Peyer's patch (tissue), 4 donors: ENCODE measurements around the gene DNPH1. TPM values are rescaled to one million over a fixed set of nuclear protein-coding genes. Genes with fewer than 3 reads are reported as not detected.

ENCODE experiments used
- DNase-seq, 3 donors: peaks; one replicate each; pipeline ENCODE4 v3.0.0-alpha.2; 2017 to 2019
- H3K27ac ChIP-seq, 4 donors: fragments of 200-600 bp; sonication (generic); one replicate each; pipeline ENCODE4 v1.5.1; 2016 to 2019
- H3K27me3 ChIP-seq, 2 donors: fragments of 200-600 bp; sonication (generic); one replicate each; pipeline ENCODE4 v1.5.1; 2019
- H3K36me3 ChIP-seq, 3 donors: fragments of 200-600 bp; sonication (generic); one replicate each; pipeline ENCODE4 v1.5.1; 2016 to 2019
- H3K4me1 ChIP-seq, 4 donors: fragments of 200-600 bp; sonication (generic); one replicate each; pipeline ENCODE4 v1.5.1; 2016 to 2019
- H3K4me3 ChIP-seq, 4 donors: fragments of 200-600 bp; sonication (generic); 1 replicate in 3 of 4; 2 replicates in 1 of 4; pipeline ENCODE4 v1.5.1; 2016 to 2019; ENCODE audit warnings: mild to moderate bottlenecking in 1 of 4
- H3K9me3 ChIP-seq, 4 donors: fragments of 200-600 bp; sonication (generic); one replicate each; pipeline ENCODE4 v1.5.1; 2016 to 2019; ENCODE audit warnings: mild to moderate bottlenecking in 1 of 4
- CTCF ChIP-seq, 6 experiments: fragments of 450-650 bp in 4 of 6; fragments of 200-600 bp in 2 of 6; sonication (generic) in 1 of 6; IDR thresholded peaks; one replicate each; pipeline ENCODE4 v1.5.1; 2017 to 2019; ENCODE audit warnings: antibody characterized with exemption in 6 of 6, mild to moderate bottlenecking in 3 of 6, moderate library complexity in 1 of 6
- POLR2A ChIP-seq, 2 donors: fragments of 450-650 bp; IDR thresholded peaks; one replicate each; pipeline ENCODE4 v1.5.1; 2017; ENCODE audit warnings: antibody characterized with exemption in 2 of 2, mild to moderate bottlenecking in 2 of 2, moderate library complexity in 2 of 2
- total RNA-seq, 4 donors: library from RNA; depleted of rRNA; stranded (reverse); fragments of >200 nt; gene quantifications; one replicate each; pipeline ENCODE4 v1.1.0, GENCODE V29; 2016

DNPH1 gene
- total RNA-seq, 4 donors from 2014 or later, result 138 to 304 (median 176) TPM

GRCh38 chr6:43258807-43259686, 29.8 kb upstream of the DNPH1 start:
- Histone ChIP-seq H3K4me1 (no peaks in the 10 kb centered on the region), H3K9me3 (no peaks in the 10 kb centered on the region), H3K27me3 (no peaks in the 10 kb centered on the region), H3K4me3 (no peak overlapping the region), H3K36me3 (no peaks in the 10 kb centered on the region), H3K27ac (no peak overlapping the region)
- TF ChIP-seq CTCF (IDR thresholded peaks at IDR 0.05) (no peak), POLR2A (IDR thresholded peaks at IDR 0.05) (no peak)
- no peak for DNase-seq

- no peaks in the 10 kb centered on the region for H3K36me3 ChIP-seq
- no peak overlapping the region for H3K4me3 ChIP-seq
- TF ChIP-seq POLR2A (IDR thresholded peaks at IDR 0.05), result no peak
- TF ChIP-seq CTCF (IDR thresholded peaks at IDR 0.05), result no peak
- no peaks in the 10 kb centered on the region for H3K9me3 ChIP-seq
- no peaks in the 10 kb centered on the region for H3K27me3 ChIP-seq
- DNase-seq, result no peak
- no peaks in the 10 kb centered on the region for H3K4me1 ChIP-seq
- no peak overlapping the region for H3K27ac ChIP-seq
Observed at GRCh38 chr6:43258180-43258579, 28.9 kb upstream of the DNPH1 start.

GRCh38 chr6:43257367-43258145, 28.3 kb upstream of the DNPH1 start:
- no peak for DNase-seq
- Histone ChIP-seq H3K27ac (no peak overlapping the region), H3K27me3 (no peaks in the 10 kb centered on the region), H3K36me3 (no peaks in the 10 kb centered on the region), H3K9me3 (no peaks in the 10 kb centered on the region), H3K4me3 (no peak overlapping the region), H3K4me1 (no peaks in the 10 kb centered on the region)
- TF ChIP-seq CTCF (IDR thresholded peaks at IDR 0.05), result no peak
- TF ChIP-seq POLR2A (IDR thresholded peaks at IDR 0.05), result no peak

GRCh38 chr6:43256670-43257366, 27.5 kb upstream of the DNPH1 start:
- H3K4me1 ChIP-seq, result no peaks in the 10 kb centered on the region
- H3K27ac ChIP-seq, result no peak overlapping the region
- TF ChIP-seq POLR2A (IDR thresholded peaks at IDR 0.05) (no peak), CTCF (IDR thresholded peaks at IDR 0.05) (no peak)
- H3K4me3 ChIP-seq, result no peak overlapping the region
- no peak for DNase-seq
- H3K9me3 ChIP-seq, result no peaks in the 10 kb centered on the region
- no peaks in the 10 kb centered on the region for H3K36me3 ChIP-seq
- no peaks in the 10 kb centered on the region for H3K27me3 ChIP-seq

GRCh38 chr6:43255408-43256054, 26.2 kb upstream of the DNPH1 start:
- no peak overlapping the region for H3K27ac ChIP-seq
- no peaks in the 10 kb centered on the region for H3K36me3 ChIP-seq
- no peak for DNase-seq
- no peak overlapping the region for H3K4me3 ChIP-seq
- no peaks in the 10 kb centered on the region for H3K9me3 ChIP-seq
- H3K4me1 ChIP-seq, result no peaks in the 10 kb centered on the region
- no peaks in the 10 kb centered on the region for H3K27me3 ChIP-seq
- TF ChIP-seq CTCF (IDR thresholded peaks at IDR 0.05) (no peak), POLR2A (IDR thresholded peaks at IDR 0.05) (no peak)
